Measurements from ENCODE around the gene PLK3. TPM values are rescaled to one million over a fixed set of nuclear protein-coding genes. Genes with fewer than 3 reads are reported as not detected.

Gene PLK3
- polyA plus RNA-seq, 1 experiment = 45.9 TPM

GRCh38 chr1:44786841-44787426, 13.2 kb upstream of the PLK3 start:
- peaks cover 1% of the 10 kb centered on the region; the same call in 1 of the 2 replicates for H3K27me3 ChIP-seq (ENCODE audit: control insufficient read depth, insufficient read depth, low read length)
- ChIA-PET POLR2A (interaction anchor here (0.7 kb wide), 1 partner anchor 13 kb away, joined by 12 read pairs; no protein-coding TSS in a partner anchor), CTCF (interaction anchor here (0.8 to 3.2 kb wide), 8 partner anchors 9 to 706 kb away, joined by 3 to 11 read pairs (median 4); partner anchors contain the start of genes HECTD3 and PLK3)
- H3K4me3 ChIP-seq (ENCODE audit: low read depth, low read length) = no peak overlapping the region
- TF ChIP-seq CTCF (IDR thresholded peaks at IDR 0.05; ENCODE audit: insufficient read depth, low read depth, low read length) = no peak
- DNase-seq (ENCODE audit: low read depth) = no peak
- H3K36me3 ChIP-seq (ENCODE audit: control insufficient read depth, insufficient read depth, low read length) = no peaks in the 10 kb centered on the region

GRCh38 chr1:44787506-44787905, 12.7 kb upstream of the PLK3 start:
- CTCF ChIA-PET = interaction anchor here (0.8 to 3.2 kb wide), 5 partner anchors 13 to 225 kb away, joined by 3 to 11 read pairs (median 5); partner anchors contain the start of genes BTBD19, PLK3 and UROD

GRCh38 chr1:44788120-44788860, 11.9 kb upstream of the PLK3 start, which contains the start of gene BEST4:
BEST4 (minus strand) TSS chr1:44788170; CDS start chr1:44787705, 465 bp downstream.
- no peak for TF ChIP-seq CTCF (IDR thresholded peaks at IDR 0.05; ENCODE audit: insufficient read depth, low read depth, low read length)
- POLR2A ChIA-PET = interaction anchor here (0.6 kb wide), 1 partner anchor 130 kb away, joined by 3 read pairs; no protein-coding TSS in a partner anchor
- CTCF ChIA-PET = interaction anchor here (1.0 to 3.2 kb wide), 3 partner anchors 12 to 224 kb away, joined by 5 to 11 read pairs (median 5); partner anchors contain the start of genes BTBD19, PLK3 and UROD
- H3K4me3 ChIP-seq (ENCODE audit: low read depth, low read length) = no peak within 1 kb of the TSS
- H3K36me3 ChIP-seq (ENCODE audit: control insufficient read depth, insufficient read depth, low read length) = no peaks in the 10 kb centered on the region
- H3K27me3 ChIP-seq (ENCODE audit: control insufficient read depth, insufficient read depth, low read length) = peaks cover 1% of the 10 kb centered on the region; the same call in 1 of the 2 replicates
- DNase-seq (ENCODE audit: low read depth) = no peak

More at GRCh38 chr1:44787506-44787905, 12.7 kb upstream of the PLK3 start:
- TF ChIP-seq CTCF (IDR thresholded peaks at IDR 0.05; ENCODE audit: insufficient read depth, low read depth, low read length) = no peak
- peaks cover 1% of the 10 kb centered on the region; the same call in 1 of the 2 replicates for H3K27me3 ChIP-seq (ENCODE audit: control insufficient read depth, insufficient read depth, low read length)
- POLR2A ChIA-PET = no interaction called here
- no peak overlapping the region for H3K4me3 ChIP-seq (ENCODE audit: low read depth, low read length)
- no peaks in the 10 kb centered on the region for H3K36me3 ChIP-seq (ENCODE audit: control insufficient read depth, insufficient read depth, low read length)
- DNase-seq (ENCODE audit: low read depth) = no peak

GRCh38 chr1:44790968-44791801, 9.0 kb upstream of the PLK3 start:
- DNase-seq (ENCODE audit: low read depth) = no peak
- ChIA-PET CTCF (interaction anchor here (0.6 to 4.3 kb wide), 6 partner anchors 8 to 655 kb away, joined by 3 to 21 read pairs (median 6); partner anchors contain the start of genes PLK3, RNU5D-1 and UROD), POLR2A (interaction anchor here (0.7 kb wide), 1 partner anchor 9 kb away, joined by 5 read pairs; no protein-coding TSS in a partner anchor)

More at GRCh38 chr1:44790968-44791801, 9.0 kb upstream of the PLK3 start:
- H3K27me3 ChIP-seq (ENCODE audit: control insufficient read depth, insufficient read depth, low read length) = peaks cover 1% of the 10 kb centered on the region; the same call in 1 of the 2 replicates
- H3K4me3 ChIP-seq (ENCODE audit: low read depth, low read length) = no peak overlapping the region
- no peaks in the 10 kb centered on the region for H3K36me3 ChIP-seq (ENCODE audit: control insufficient read depth, insufficient read depth, low read length)
- TF ChIP-seq CTCF (IDR thresholded peaks at IDR 0.05; ENCODE audit: insufficient read depth, low read depth, low read length) = no peak
